Subcutaneous adipose tissue (tissue), 4 donors: ENCODE results near the gene DEPDC7. TPM values are rescaled to one million over a fixed set of nuclear protein-coding genes. Genes with fewer than 3 reads are reported as not detected.

ENCODE experiments used
- total RNA-seq, 4 donors: library from RNA; depleted of rRNA; stranded (reverse); fragments of >200 nt; gene quantifications; one replicate each; pipeline ENCODE4 v1.1.0, GENCODE V29; 2016
- TF ChIP-seq, protein P1 (sequence below): fragments of 450-650 bp; IDR thresholded peaks from one replicate; pipeline ENCODE4 v1.5.1; 2016; ENCODE audit warnings: low read depth, mild to moderate bottlenecking, control low read depth, antibody characterized with exemption, moderate library complexity

The DEPDC7 gene
- total RNA-seq, result 1 to 10 TPM in 2 of 4 donors, under 1 TPM in 1, not detected in 1; 0.66 to 2.2 (median 2.0) TPM

DNA sequence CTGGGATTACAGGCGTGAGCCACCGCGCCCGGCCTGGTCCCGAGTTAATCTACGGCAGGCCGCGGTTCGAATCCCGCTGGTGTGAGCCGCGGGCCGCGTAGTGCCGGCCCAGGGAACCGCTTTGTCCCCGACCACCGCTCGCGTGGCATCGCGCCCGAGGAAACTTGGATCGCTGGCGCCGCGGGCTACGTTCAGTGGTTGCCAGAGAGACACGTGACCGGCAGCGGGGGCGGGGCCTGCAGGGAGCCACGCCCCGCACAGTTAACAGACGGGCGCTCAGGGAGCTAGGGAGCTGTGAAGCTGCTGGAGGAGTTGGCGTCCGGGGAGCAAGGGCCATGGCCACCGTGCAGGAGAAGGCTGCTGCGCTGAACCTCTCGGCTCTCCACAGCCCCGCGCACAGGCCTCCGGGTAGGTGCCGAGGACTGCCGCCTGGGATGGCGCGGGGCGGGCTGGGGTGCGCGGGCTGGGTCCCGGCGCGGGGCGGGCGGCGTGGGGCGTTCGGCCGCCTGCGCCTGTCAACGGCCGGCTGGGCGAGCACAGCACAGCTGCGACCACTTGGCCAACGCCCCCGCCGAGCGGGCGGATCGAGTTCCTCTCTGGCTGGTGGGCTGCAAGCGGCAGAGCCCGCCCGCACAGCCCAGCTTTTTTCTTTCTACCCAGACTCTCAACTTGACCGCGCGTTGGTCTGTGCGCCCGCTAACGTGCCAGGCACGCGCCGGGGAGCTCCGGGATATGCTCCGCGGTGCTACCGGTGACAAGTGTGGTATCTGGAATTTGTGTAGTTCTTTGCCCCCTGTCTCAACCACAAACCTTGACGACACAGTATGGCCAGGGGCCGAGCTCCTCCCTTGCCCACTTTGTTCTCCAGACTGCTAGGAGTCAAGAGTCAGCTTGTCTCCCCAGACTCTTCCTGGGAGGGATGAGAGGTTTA, at the start of gene DEPDC7:
Gene DEPDC7 (plus strand): TSS at position 258 of the 931 bp plus-strand sequence. CDS start 78 bp downstream, at position 336.
- TF ChIP-seq, protein P1, sequence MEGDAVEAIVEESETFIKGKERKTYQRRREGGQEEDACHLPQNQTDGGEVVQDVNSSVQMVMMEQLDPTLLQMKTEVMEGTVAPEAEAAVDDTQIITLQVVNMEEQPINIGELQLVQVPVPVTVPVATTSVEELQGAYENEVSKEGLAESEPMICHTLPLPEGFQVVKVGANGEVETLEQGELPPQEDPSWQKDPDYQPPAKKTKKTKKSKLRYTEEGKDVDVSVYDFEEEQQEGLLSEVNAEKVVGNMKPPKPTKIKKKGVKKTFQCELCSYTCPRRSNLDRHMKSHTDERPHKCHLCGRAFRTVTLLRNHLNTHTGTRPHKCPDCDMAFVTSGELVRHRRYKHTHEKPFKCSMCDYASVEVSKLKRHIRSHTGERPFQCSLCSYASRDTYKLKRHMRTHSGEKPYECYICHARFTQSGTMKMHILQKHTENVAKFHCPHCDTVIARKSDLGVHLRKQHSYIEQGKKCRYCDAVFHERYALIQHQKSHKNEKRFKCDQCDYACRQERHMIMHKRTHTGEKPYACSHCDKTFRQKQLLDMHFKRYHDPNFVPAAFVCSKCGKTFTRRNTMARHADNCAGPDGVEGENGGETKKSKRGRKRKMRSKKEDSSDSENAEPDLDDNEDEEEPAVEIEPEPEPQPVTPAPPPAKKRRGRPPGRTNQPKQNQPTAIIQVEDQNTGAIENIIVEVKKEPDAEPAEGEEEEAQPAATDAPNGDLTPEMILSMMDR, result no peak

DNA sequence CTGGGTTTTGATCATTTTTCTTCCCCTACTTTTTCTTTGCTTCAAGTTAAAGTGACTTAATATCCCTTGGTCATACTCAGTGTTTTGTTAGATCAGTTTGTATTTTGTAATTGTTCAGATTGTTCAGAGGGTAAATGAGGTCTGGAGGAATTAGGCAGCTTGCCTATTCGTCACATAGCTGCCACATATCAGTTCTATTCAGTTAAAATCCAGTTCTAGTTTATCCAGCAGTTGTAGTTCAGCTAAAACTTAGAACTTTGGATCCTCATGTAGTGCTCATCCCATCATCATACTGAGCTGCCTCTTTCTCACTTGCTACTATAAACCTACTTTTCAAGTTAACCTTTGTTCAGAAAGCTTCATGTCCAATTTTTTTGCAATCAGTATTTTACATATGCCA, 47.1 kb upstream of the DEPDC7 start:
- TF ChIP-seq, protein P1, result no peak

DNA sequence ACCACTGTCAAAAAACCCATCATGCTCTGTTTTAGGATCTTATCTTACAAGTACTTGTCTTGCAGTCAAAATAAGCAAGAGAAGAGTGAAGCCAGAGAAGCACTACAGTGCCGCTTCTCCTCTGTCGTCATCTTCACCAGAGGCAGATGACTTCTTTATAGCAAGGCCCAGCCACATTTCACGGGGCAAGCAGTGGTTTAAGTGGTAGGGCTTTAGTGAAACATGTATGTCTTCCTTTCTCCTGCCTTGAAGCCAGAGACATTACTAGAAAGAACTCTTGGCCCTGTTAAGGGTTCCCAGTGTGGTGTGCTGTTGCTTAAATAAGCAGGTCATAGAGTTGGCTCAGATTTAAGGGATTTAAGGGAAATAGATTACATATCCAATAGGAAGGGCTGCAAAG, 42.9 kb upstream of the DEPDC7 start:
- TF ChIP-seq, protein P1, result no peak

DNA sequence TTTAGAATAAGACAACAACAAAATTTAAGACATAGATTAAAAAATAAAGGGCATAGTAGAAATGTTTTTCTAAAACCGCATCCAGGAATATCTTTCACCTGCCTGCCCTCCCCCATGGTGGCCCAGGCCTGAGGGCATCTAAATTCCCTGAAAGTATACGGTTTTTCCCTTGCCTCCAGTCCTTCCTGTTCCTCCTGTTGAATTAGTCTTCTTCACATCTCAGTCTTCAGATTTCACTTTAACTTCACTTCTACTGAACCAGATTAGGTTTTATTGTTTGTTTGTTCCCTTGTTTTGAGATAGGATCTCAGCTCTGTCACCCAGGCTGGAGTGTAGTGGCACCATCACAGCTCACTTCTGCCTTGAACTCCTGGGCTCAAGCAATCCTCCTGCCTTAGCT, 33.1 kb upstream of the DEPDC7 start:
- TF ChIP-seq, protein P1, result no peak

DNA sequence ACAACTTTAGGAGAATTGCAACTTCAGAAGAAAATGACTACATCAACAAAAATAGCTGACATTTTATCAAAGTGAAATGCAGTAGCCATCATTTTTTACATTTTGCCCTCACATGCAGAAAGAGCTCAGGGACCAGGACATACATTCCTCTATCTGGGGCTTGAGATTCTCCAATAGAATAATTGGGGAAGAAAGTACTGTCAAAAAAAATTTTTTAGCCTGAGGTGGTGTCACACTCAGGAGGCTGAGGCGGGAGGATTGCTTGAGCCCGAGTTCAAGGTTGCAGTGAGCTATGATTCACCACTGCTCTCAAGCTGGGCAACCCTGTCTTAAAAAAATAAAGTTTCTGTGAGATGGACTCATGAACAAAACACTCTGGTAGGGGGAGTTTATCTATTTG, 32.2 kb upstream of the DEPDC7 start:
- TF ChIP-seq, protein P1, result no peak

DNA sequence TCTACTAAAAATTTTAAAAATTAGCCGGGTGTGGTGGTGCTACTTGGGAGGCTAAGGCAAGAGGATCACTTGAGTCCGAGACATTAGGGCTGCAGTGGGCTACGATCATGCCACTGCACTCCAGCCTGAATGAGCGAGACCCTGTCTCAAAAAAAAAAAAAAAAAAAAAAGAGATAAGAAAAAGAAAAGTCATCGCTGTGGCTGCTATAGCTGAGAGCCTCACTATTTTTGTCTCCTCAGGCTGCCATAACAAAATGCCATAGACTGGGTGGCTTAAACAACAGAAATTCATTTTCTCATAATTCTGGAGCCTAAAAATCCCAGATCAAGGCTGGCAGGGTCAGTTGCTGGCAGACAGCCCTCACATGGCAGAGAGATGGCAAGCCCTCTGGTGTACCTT, 30.1 kb upstream of the DEPDC7 start:
- TF ChIP-seq, protein P1, result no peak

DNA sequence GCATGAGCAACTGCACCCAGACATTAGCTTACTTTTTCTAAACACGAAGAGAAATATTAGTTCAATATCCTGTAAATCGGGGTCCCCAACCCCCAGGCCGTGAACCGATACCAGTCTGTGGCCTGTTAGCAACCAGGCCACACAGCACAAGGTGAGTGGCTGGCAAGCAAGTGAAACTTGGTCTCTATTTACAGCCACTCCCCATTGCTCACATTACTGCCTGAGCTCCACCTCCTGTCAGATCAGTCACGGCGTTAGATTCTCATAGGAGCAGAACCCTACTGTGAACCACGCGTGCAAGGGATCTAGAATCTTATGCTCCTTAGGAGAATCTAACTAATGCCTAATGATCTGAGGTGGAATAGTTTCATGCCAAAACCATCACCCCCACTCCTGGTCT, 27.8 kb upstream of the DEPDC7 start:
- TF ChIP-seq, protein P1, result no peak
